ENCODE measurements around the gene MYH9.

- TF ChIP-seq CTCF (IDR thresholded peaks at IDR 0.05) = no peak
- no peak for TF ChIP-seq POLR2A (IDR thresholded peaks at IDR 0.05)
Measured at GRCh38 chr22:36398601-36399471, 11.1 kb upstream of the MYH9 start.

Data from esophagus squamous epithelium (tissue), 4 donors.